HCT116 (cell line): ENCODE results near the gene TIMM10B. TPM values are rescaled to one million over a fixed set of nuclear protein-coding genes. Genes with fewer than 3 reads are reported as not detected.

Experiments
- ATAC-seq: fragments of 200-7000 bp; cut with Tn5 transposase; 2 replicates; pipeline ENCODE4 v1.9.1; 2020; ENCODE audit warnings: mild to moderate bottlenecking, moderate library complexity
- BruUV-seq: library from RNA; stranded (reverse); fragments of 400-500 nt; replicated peaks from 2 replicates; lab custom pipeline; 2021; lab: Mats Ljungman, UMichigan
- CTCF ChIA-PET: fragments of 300-600 bp; sonication (Branson Sonifier 250); formaldehyde crosslinking; loops from one replicate; lab custom pipeline; 2021; ENCODE audit warnings: antibody characterized with exemption; lab: Charles Lee
- POLR2A ChIA-PET: fragments of 300-600, 350-600 bp; sonication (Branson Sonifier 250); formaldehyde crosslinking; loops from one replicate; lab custom pipeline; 2021; ENCODE audit warnings: antibody characterized with exemption; lab: Charles Lee
- RAD21 ChIA-PET, 2 experiments: fragments of 300-600 bp; sonication (Branson Sonifier 250); formaldehyde crosslinking; loops; one replicate each; lab custom pipeline; 2023; ENCODE audit warnings: low total read pairs in 2 of 2; ENCODE audit not compliant: uncharacterized antibody in 2 of 2, unreplicated experiment in 2 of 2, low non-redundant PET in 1 of 2; lab: Charles Lee
- DNase-seq: peaks from one replicate; pipeline ENCODE4 v3.0.0-alpha.2; 2010; ENCODE audit warnings: low read depth, low spot score
- H2AFZ ChIP-seq: fragments of 200-600 bp; shearing (Covaris generic), sonication (generic); 2 replicates; pipeline ENCODE4 v1.6.1; 2017; ENCODE audit warnings: low read depth, mixed run types, mixed read lengths, antibody characterized with exemption, low read length; ENCODE audit not compliant: poor library complexity, severe bottlenecking
- H3K27ac ChIP-seq: 2 replicates; pipeline ENCODE4 v1.5.1; 2012; ENCODE audit warnings: low read depth, low read length
- H3K27me3 ChIP-seq: fragments of 200-600 bp; sonication (generic); 2 replicates; pipeline ENCODE4 v1.6.1; 2016; ENCODE audit warnings: mixed run types, low read length, mixed read lengths; ENCODE audit not compliant: insufficient read depth
- H3K36me3 ChIP-seq, 2 experiments: fragments of 200-500 bp in 1 of 2; fragments of 200-600 bp in 1 of 2; sonication (Bioruptor generic) in 1 of 2; sonication (generic) in 1 of 2; 2 replicates each; pipeline versions ENCODE4 v1.5.1 to v1.6.1; 2014 to 2016; ENCODE audit warnings: low read length in 2 of 2, inconsistent platforms in 1 of 2, mixed read lengths in 1 of 2, mixed run types in 1 of 2; ENCODE audit not compliant: insufficient read depth in 2 of 2, control insufficient read depth in 1 of 2
- H3K4me1 ChIP-seq, 2 experiments: fragments of 200-600 bp in 1 of 2; sonication (generic) in 1 of 2; 2 replicates each; pipeline versions ENCODE4 v1.5.1 to v1.6.1; 2012 to 2017; ENCODE audit warnings: low read length in 2 of 2, inconsistent platforms in 1 of 2, mild to moderate bottlenecking in 1 of 2, mixed read lengths in 1 of 2, mixed run types in 1 of 2, moderate library complexity in 1 of 2; ENCODE audit not compliant: insufficient read depth in 2 of 2, control insufficient read depth in 1 of 2
- H3K4me2 ChIP-seq: fragments of 200-600 bp; sonication (generic); 2 replicates; pipeline ENCODE4 v1.6.1; 2017; ENCODE audit warnings: mixed run types, low read length, mixed read lengths
- H3K4me3 ChIP-seq, 2 experiments: fragments of 200-600 bp in 1 of 2; sonication (generic) in 1 of 2; replicated peaks in 1 of 2; 2 replicates each; pipeline ENCODE4 v1.5.1; 2011 to 2016; ENCODE audit warnings: low read length in 2 of 2, control low read depth in 1 of 2, low read depth in 1 of 2, mild to moderate bottlenecking in 1 of 2, mixed read lengths in 1 of 2, mixed run types in 1 of 2
- H3K79me2 ChIP-seq: fragments of 200-600 bp; sonication (generic); 2 replicates; pipeline ENCODE4 v1.6.1; 2017; ENCODE audit warnings: mild to moderate bottlenecking, mixed run types, low read length, moderate library complexity, mixed read lengths; ENCODE audit not compliant: insufficient read depth
- H3K9ac ChIP-seq: fragments of 200-600 bp; sonication (generic); 2 replicates; pipeline ENCODE4 v1.6.1; 2016; ENCODE audit warnings: low read length, mixed read lengths
- H3K9me2 ChIP-seq: fragments of 200-600 bp; sonication (generic), shearing (Covaris generic); 2 replicates; pipeline ENCODE4 v1.6.1; 2017; ENCODE audit warnings: mixed run types, mild to moderate bottlenecking, moderate library complexity; ENCODE audit not compliant: insufficient read depth
- H3K9me3 ChIP-seq, 2 experiments: fragments of 200-500 bp in 1 of 2; fragments of 200-600 bp in 1 of 2; sonication (Bioruptor generic) in 1 of 2; sonication (generic) in 1 of 2; 2 replicates each; pipeline ENCODE4 v1.6.1; 2014 to 2017; ENCODE audit warnings: low read length in 2 of 2, mixed read lengths in 2 of 2, inconsistent platforms in 1 of 2, low read depth in 1 of 2, mild to moderate bottlenecking in 1 of 2, mixed run types in 1 of 2, moderate library complexity in 1 of 2; ENCODE audit not compliant: control insufficient read depth in 1 of 2, insufficient read depth in 1 of 2
- H4K20me1 ChIP-seq: fragments of 200-600 bp; sonication (generic), shearing (Covaris generic); 2 replicates; pipeline ENCODE4 v1.6.1; 2017; ENCODE audit warnings: mixed run types, mild to moderate bottlenecking, moderate library complexity; ENCODE audit not compliant: insufficient read depth
- CBX3 ChIP-seq: IDR thresholded peaks from 2 replicates; pipeline ENCODE4 v1.6.1; 2012; ENCODE audit warnings: low read depth
- CEBPB ChIP-seq: IDR thresholded peaks from 2 replicates; pipeline ENCODE4 v1.6.1; 2012; ENCODE audit warnings: low read depth
- EGR1 ChIP-seq: IDR thresholded peaks from 2 replicates; pipeline ENCODE4 v1.6.1; 2012; ENCODE audit warnings: low read depth
- EZH2 ChIP-seq: fragments of 200-600 bp; sonication (generic); IDR thresholded peaks from 2 replicates; pipeline ENCODE4 v1.6.1; 2017; ENCODE audit warnings: antibody characterized with exemption, mixed run types
- FOSL1 ChIP-seq: IDR thresholded peaks from 2 replicates; pipeline ENCODE4 v1.6.1; 2012; ENCODE audit warnings: low read depth
- RAD21 ChIP-seq: IDR thresholded peaks from 2 replicates; pipeline ENCODE4 v1.6.1; 2012; ENCODE audit warnings: low read depth, mild to moderate bottlenecking
- SIN3A ChIP-seq: IDR thresholded peaks from 2 replicates; pipeline ENCODE4 v1.6.1; 2012; ENCODE audit warnings: low read depth
- SP1 ChIP-seq: IDR thresholded peaks from 2 replicates; pipeline ENCODE4 v1.6.1; 2012; ENCODE audit warnings: low read depth
- ZFX ChIP-seq: fragments of 450-650 bp; IDR thresholded peaks from 2 replicates; pipeline ENCODE4 v1.6.1; 2017
- intact Hi-C: fragments of 100-400 bp; cut with micrococcal nuclease; formaldehyde crosslinking; loops from 2 replicates; pipeline ENCODE4 v1.10.0; 2022
- total RNA-seq: library from RNA; stranded (reverse); gene quantifications from one replicate; pipeline ENCODE4 v1.2.1, GENCODE V29; 2021; ENCODE audit not compliant: unreplicated experiment
- TF ChIP-seq, protein P1 (sequence below): IDR thresholded peaks from 2 replicates; pipeline ENCODE4 v1.6.1; 2012
- TF ChIP-seq, protein P2 (sequence below): IDR thresholded peaks from 2 replicates; pipeline ENCODE4 v1.6.1; 2011; ENCODE audit warnings: mild to moderate bottlenecking, low read length, moderate library complexity; ENCODE audit not compliant: insufficient replicate concordance; ENCODE audit errors: extremely low read depth
- TF ChIP-seq, protein P3 (sequence below), 3 experiments: fragments of 200-600 bp in 1 of 3; sonication (generic) in 1 of 3; IDR thresholded peaks in 2 of 3; conservative IDR thresholded peaks in 1 of 3; 2 replicates each; pipeline ENCODE4 v1.5.1; 2012 to 2017; ENCODE audit warnings: low read depth in 2 of 3, low read length in 2 of 3, antibody characterized with exemption in 1 of 3, borderline replicate concordance in 1 of 3, control low read depth in 1 of 3, mild to moderate bottlenecking in 1 of 3, mixed read lengths in 1 of 3, mixed run types in 1 of 3, moderate library complexity in 1 of 3; ENCODE audit not compliant: insufficient read depth in 1 of 3
- TF ChIP-seq, protein P4 (sequence below): IDR thresholded peaks from 2 replicates; pipeline ENCODE4 v1.6.1; 2012

TIMM10B gene
- total RNA-seq, 1 experiment from 2014 or later = 22.9 TPM

- H3K9me2 ChIP-seq = no peaks in the 10 kb centered on the region
- H3K4me3 ChIP-seq = no peak overlapping the region
- peaks cover 8 to 34% of the 10 kb centered on the region in 2 experiments; a peak in 2 of 4 replicates for H3K36me3 ChIP-seq
- no peak overlapping the region for H2AFZ ChIP-seq
- TF ChIP-seq, protein P1, sequence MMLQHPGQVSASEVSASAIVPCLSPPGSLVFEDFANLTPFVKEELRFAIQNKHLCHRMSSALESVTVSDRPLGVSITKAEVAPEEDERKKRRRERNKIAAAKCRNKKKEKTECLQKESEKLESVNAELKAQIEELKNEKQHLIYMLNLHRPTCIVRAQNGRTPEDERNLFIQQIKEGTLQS = no peak
- TF ChIP-seq EGR1 = no peak
- TF ChIP-seq SP1 = no peak
- no peak for TF ChIP-seq FOSL1
- TF ChIP-seq SIN3A = no peak
- TF ChIP-seq, protein P2, sequence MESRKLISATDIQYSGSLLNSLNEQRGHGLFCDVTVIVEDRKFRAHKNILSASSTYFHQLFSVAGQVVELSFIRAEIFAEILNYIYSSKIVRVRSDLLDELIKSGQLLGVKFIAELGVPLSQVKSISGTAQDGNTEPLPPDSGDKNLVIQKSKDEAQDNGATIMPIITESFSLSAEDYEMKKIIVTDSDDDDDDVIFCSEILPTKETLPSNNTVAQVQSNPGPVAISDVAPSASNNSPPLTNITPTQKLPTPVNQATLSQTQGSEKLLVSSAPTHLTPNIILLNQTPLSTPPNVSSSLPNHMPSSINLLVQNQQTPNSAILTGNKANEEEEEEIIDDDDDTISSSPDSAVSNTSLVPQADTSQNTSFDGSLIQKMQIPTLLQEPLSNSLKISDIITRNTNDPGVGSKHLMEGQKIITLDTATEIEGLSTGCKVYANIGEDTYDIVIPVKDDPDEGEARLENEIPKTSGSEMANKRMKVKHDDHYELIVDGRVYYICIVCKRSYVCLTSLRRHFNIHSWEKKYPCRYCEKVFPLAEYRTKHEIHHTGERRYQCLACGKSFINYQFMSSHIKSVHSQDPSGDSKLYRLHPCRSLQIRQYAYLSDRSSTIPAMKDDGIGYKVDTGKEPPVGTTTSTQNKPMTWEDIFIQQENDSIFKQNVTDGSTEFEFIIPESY = no peak
- no peak for TF ChIP-seq CBX3
- TF ChIP-seq, protein P3, sequence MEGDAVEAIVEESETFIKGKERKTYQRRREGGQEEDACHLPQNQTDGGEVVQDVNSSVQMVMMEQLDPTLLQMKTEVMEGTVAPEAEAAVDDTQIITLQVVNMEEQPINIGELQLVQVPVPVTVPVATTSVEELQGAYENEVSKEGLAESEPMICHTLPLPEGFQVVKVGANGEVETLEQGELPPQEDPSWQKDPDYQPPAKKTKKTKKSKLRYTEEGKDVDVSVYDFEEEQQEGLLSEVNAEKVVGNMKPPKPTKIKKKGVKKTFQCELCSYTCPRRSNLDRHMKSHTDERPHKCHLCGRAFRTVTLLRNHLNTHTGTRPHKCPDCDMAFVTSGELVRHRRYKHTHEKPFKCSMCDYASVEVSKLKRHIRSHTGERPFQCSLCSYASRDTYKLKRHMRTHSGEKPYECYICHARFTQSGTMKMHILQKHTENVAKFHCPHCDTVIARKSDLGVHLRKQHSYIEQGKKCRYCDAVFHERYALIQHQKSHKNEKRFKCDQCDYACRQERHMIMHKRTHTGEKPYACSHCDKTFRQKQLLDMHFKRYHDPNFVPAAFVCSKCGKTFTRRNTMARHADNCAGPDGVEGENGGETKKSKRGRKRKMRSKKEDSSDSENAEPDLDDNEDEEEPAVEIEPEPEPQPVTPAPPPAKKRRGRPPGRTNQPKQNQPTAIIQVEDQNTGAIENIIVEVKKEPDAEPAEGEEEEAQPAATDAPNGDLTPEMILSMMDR (IDR thresholded peaks at IDR 0.05 in 2 of 3, conservative IDR thresholded peaks at IDR 0.05 in 1 of 3; ENCODE audit: borderline replicate concordance in 1 of 3, insufficient read depth in 1 of 3, low read depth in 2 of 3, low read length in 2 of 3) = no peak
- TF ChIP-seq, protein P4, sequence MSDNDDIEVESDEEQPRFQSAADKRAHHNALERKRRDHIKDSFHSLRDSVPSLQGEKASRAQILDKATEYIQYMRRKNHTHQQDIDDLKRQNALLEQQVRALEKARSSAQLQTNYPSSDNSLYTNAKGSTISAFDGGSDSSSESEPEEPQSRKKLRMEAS = no peak
- no peak for TF ChIP-seq CEBPB
- TF ChIP-seq RAD21 = no peak
- TF ChIP-seq ZFX = no peak
- TF ChIP-seq EZH2 = no peak
- TF ChIP-seq, all 23 proteins: peak for 0
- Histone ChIP-seq H4K20me1 (no peaks in the 10 kb centered on the region; the same call in 1 of the 2 replicates), H3K27me3 (no peaks in the 10 kb centered on the region), H3K27ac (no peak overlapping the region), H3K9me3 (no peaks in the 10 kb centered on the region), H3K79me2 (peaks cover 29% of the 10 kb centered on the region), H3K4me1 (peaks cover 9 to 33% of the 10 kb centered on the region in 2 experiments; a peak in 3 of 4 replicates), H3K9ac (no peak overlapping the region), H3K4me2 (no peak overlapping the region)
- DNase-seq = no peak
- no peak for ATAC-seq
- RAD21 ChIA-PET = interaction anchor here in 1 of 2 experiments (1.2 kb wide), 1 partner anchor 86 kb away, joined by 5 read pairs; the partner anchor contains the start of gene SMPD1
- POLR2A ChIA-PET = interaction anchor here (0.7 kb wide), 1 partner anchor 870 kb away, joined by 4 read pairs; no protein-coding TSS in a partner anchor
- no TSS peak for BruUV-seq
- CTCF ChIA-PET = interaction anchor here (1.2 to 1.8 kb wide), 2 partner anchors 97 to 114 kb away, joined by 4 to 6 read pairs; no protein-coding TSS in a partner anchor
- intact Hi-C loops = no loop called here
Measured at GRCh38 chr11:6476571-6476970, 4.7 kb upstream of the TIMM10B start.
